K562 (cell line): ENCODE measurements around the gene GYPA.
"Not testable (repeated sequence)": the region's sequence is repeated elsewhere in the genome, so short reads cannot be mapped to it uniquely, and the experiment has no call there.

Source experiments
- CBX8 ChIP-seq: fragments of 200-600 bp; sonication (generic); IDR thresholded peaks from 2 replicates; pipeline ENCODE4 v1.6.1; 2012; ENCODE audit warnings: borderline replicate concordance, mixed run types, low read depth, mild to moderate bottlenecking, moderate library complexity, mixed read lengths, low read length, control low read depth, inconsistent platforms; ENCODE audit not compliant: poor library complexity, severe bottlenecking; ENCODE audit errors: extremely low read depth
- EZH2 ChIP-seq: IDR thresholded peaks from 2 replicates; pipeline ENCODE4 v1.6.1; 2012; ENCODE audit warnings: low read depth, mild to moderate bottlenecking, inconsistent platforms, low read length, borderline replicate concordance
- POLR2A ChIP-seq: fragments of 450-650 bp; conservative IDR thresholded peaks from 2 replicates; pipeline ENCODE4 v1.6.1; 2016
- SREBF1 ChIP-seq: fragments of 150-350 bp; IDR thresholded peaks from 2 replicates; pipeline ENCODE4 v1.6.1; 2014; ENCODE audit warnings: antibody characterized with exemption, low read depth, low read length, borderline replicate concordance
- ZBED1 ChIP-seq: IDR thresholded peaks from 2 replicates; pipeline ENCODE4 v1.6.1; 2014
- ZFX ChIP-seq: sonication (generic); formaldehyde crosslinking; IDR thresholded peaks from 2 replicates; pipeline ENCODE4 v1.8.0; 2022; ENCODE audit warnings: mild to moderate bottlenecking, missing genetic modification reagents, moderate library complexity
- ZNF217 ChIP-seq: sonication (generic); formaldehyde crosslinking; IDR thresholded peaks from 2 replicates; pipeline ENCODE4 v1.8.0; 2022; ENCODE audit warnings: mild to moderate bottlenecking, missing genetic modification reagents
- TF ChIP-seq, protein P1 (sequence below): fragments of 450-650 bp; IDR thresholded peaks from 2 replicates; pipeline ENCODE4 v1.7.1; 2018; ENCODE audit warnings: mild to moderate bottlenecking, low read depth; ENCODE audit not compliant: partially characterized antibody
- TF ChIP-seq, protein P2 (sequence below), 2 experiments: fragments of 450-650 bp in 1 of 2; sonication (generic) in 1 of 2; formaldehyde crosslinking in 1 of 2; IDR thresholded peaks in 1 of 2; conservative IDR thresholded peaks in 1 of 2; 2 replicates each; pipeline versions ENCODE4 v1.6.1 to v1.8.1; 2016 to 2023; ENCODE audit warnings: mild to moderate bottlenecking in 2 of 2, moderate library complexity in 2 of 2, inconsistent platforms in 1 of 2, missing genetic modification reagents in 1 of 2
- TF ChIP-seq, protein P3 (sequence below): sonication (generic); formaldehyde crosslinking; IDR thresholded peaks from 2 replicates; pipeline ENCODE4 v1.8.0; 2022; ENCODE audit warnings: mild to moderate bottlenecking, missing genetic modification reagents
- TF ChIP-seq, protein P4 (sequence below): sonication (generic); formaldehyde crosslinking; IDR thresholded peaks from 2 replicates; pipeline ENCODE4 v1.8.0; 2022; ENCODE audit warnings: mild to moderate bottlenecking, missing genetic modification reagents, borderline replicate concordance

DNA sequence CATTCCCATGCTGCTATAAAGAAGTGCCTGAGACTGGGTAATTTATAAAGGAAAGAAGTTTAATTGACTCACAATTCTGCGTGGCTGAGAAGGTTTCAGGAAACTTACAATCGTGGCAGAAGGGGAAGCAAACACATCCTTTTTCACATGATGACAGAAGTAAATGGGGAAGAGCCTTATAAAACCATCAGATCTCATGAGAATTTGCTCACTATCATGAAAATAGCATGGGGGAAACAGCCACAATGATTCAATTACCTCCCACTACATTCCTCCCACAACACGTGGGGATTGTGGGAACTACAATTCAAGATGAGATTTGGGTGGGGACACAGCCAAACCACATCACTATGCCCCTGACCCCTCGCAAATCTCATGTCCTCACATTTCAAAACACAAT, 46.5 kb downstream of the GYPA start:
- TF ChIP-seq, protein P1, sequence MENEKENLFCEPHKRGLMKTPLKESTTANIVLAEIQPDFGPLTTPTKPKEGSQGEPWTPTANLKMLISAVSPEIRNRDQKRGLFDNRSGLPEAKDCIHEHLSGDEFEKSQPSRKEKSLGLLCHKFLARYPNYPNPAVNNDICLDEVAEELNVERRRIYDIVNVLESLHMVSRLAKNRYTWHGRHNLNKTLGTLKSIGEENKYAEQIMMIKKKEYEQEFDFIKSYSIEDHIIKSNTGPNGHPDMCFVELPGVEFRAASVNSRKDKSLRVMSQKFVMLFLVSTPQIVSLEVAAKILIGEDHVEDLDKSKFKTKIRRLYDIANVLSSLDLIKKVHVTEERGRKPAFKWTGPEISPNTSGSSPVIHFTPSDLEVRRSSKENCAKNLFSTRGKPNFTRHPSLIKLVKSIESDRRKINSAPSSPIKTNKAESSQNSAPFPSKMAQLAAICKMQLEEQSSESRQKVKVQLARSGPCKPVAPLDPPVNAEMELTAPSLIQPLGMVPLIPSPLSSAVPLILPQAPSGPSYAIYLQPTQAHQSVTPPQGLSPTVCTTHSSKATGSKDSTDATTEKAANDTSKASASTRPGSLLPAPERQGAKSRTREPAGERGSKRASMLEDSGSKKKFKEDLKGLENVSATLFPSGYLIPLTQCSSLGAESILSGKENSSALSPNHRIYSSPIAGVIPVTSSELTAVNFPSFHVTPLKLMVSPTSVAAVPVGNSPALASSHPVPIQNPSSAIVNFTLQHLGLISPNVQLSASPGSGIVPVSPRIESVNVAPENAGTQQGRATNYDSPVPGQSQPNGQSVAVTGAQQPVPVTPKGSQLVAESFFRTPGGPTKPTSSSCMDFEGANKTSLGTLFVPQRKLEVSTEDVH = not testable (repeated sequence)
- TF ChIP-seq POLR2A; ZBED1; ZFX (CRISPR knock-in tag); ZNF217; CBX8; EZH2; SREBF1: not testable (repeated sequence)
- TF ChIP-seq, protein P2, sequence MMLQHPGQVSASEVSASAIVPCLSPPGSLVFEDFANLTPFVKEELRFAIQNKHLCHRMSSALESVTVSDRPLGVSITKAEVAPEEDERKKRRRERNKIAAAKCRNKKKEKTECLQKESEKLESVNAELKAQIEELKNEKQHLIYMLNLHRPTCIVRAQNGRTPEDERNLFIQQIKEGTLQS (IDR thresholded peaks at IDR 0.05) = not testable (repeated sequence)
- TF ChIP-seq, protein P2 (CRISPR knock-in tag; conservative IDR thresholded peaks at IDR 0.05) = not testable (repeated sequence)
- TF ChIP-seq, protein P3, sequence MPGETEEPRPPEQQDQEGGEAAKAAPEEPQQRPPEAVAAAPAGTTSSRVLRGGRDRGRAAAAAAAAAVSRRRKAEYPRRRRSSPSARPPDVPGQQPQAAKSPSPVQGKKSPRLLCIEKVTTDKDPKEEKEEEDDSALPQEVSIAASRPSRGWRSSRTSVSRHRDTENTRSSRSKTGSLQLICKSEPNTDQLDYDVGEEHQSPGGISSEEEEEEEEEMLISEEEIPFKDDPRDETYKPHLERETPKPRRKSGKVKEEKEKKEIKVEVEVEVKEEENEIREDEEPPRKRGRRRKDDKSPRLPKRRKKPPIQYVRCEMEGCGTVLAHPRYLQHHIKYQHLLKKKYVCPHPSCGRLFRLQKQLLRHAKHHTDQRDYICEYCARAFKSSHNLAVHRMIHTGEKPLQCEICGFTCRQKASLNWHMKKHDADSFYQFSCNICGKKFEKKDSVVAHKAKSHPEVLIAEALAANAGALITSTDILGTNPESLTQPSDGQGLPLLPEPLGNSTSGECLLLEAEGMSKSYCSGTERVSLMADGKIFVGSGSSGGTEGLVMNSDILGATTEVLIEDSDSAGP = not testable (repeated sequence)
- TF ChIP-seq, protein P4, sequence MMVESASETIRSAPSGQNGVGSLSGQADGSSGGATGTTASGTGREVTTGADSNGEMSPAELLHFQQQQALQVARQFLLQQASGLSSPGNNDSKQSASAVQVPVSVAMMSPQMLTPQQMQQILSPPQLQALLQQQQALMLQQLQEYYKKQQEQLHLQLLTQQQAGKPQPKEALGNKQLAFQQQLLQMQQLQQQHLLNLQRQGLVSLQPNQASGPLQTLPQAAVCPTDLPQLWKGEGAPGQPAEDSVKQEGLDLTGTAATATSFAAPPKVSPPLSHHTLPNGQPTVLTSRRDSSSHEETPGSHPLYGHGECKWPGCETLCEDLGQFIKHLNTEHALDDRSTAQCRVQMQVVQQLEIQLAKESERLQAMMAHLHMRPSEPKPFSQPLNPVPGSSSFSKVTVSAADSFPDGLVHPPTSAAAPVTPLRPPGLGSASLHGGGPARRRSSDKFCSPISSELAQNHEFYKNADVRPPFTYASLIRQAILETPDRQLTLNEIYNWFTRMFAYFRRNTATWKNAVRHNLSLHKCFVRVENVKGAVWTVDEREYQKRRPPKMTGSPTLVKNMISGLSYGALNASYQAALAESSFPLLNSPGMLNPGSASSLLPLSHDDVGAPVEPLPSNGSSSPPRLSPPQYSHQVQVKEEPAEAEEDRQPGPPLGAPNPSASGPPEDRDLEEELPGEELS (CRISPR knock-in tag) = not testable (repeated sequence)
